GM18870 (cell line): ENCODE measurements around the gene PPP2R1A.
"Not testable (repeated sequence)": the region's sequence is repeated elsewhere in the genome, so short reads cannot be mapped to it uniquely, and the experiment has no call there.

Source experiments
- ATAC-seq: cut with Tn5 transposase; IDR thresholded peaks from one replicate; pipeline ENCODE4 v1.9.1; 2021; ENCODE audit warnings: moderate library complexity; ENCODE audit not compliant: unreplicated experiment

PPP2R1A gene

GRCh38 chr19:52200044-52200443 lies 10.2 kb downstream of the PPP2R1A start:
- ATAC-seq: no peak

GRCh38 chr19:52200755-52201391 lies 11.0 kb downstream of the PPP2R1A start:
- not testable (repeated sequence) for ATAC-seq

- no peak for ATAC-seq
Observed at GRCh38 chr19:52206481-52206880, 16.6 kb downstream of the PPP2R1A start.

GRCh38 chr19:52211203-52211602 lies 21.4 kb downstream of the PPP2R1A start:
- no peak for ATAC-seq

- no peak for ATAC-seq
Observed at GRCh38 chr19:52211926-52212571, 22.2 kb downstream of the PPP2R1A start.

- ATAC-seq: no peak
Observed at GRCh38 chr19:52212572-52213255, 22.9 kb downstream of the PPP2R1A start.

- ATAC-seq: no peak
Observed at GRCh38 chr19:52214241-52214640, 24.4 kb downstream of the PPP2R1A start.

GRCh38 chr19:52216401-52216800 lies 26.5 kb downstream of the PPP2R1A start:
- ATAC-seq: no peak

- ATAC-seq: no peak
Observed at GRCh38 chr19:52217576-52217975, 27.7 kb downstream of the PPP2R1A start.

- ATAC-seq: no peak
Observed at GRCh38 chr19:52219611-52220010, 29.8 kb downstream of the PPP2R1A start.

- no peak for ATAC-seq
Observed at GRCh38 chr19:52221031-52221430, 31.2 kb downstream of the PPP2R1A start.

GRCh38 chr19:52221831-52222375 lies 32.1 kb downstream of the PPP2R1A start:
- no peak for ATAC-seq

GRCh38 chr19:52224211-52224610 lies 34.4 kb downstream of the PPP2R1A start:
- no peak for ATAC-seq

GRCh38 chr19:52226652-52227051 lies 36.8 kb downstream of the PPP2R1A start:
- no peak for ATAC-seq

GRCh38 chr19:52227196-52227940 lies 37.5 kb downstream of the PPP2R1A start:
- ATAC-seq: no peak

- ATAC-seq: no peak
Observed at GRCh38 chr19:52227980-52228379, 38.1 kb downstream of the PPP2R1A start.

- no peak for ATAC-seq
Observed at GRCh38 chr19:52229524-52229923, 39.7 kb downstream of the PPP2R1A start.

GRCh38 chr19:52230685-52231084 lies 40.8 kb downstream of the PPP2R1A start:
- ATAC-seq: no peak

GRCh38 chr19:52231154-52231910 lies 41.5 kb downstream of the PPP2R1A start:
- ATAC-seq: no peak

- no peak for ATAC-seq
Observed at GRCh38 chr19:52234406-52234805, 44.6 kb downstream of the PPP2R1A start.
